ENCODE data around the gene PPP2R5A. TPM values are rescaled to one million over a fixed set of nuclear protein-coding genes. Genes with fewer than 3 reads are reported as not detected.
A peak's percentile ranks its signal among the peaks of the same experiment; 100 is the strongest.

The PPP2R5A gene
- total and polyA plus RNA-seq, 2 of the 13 experiments (the other 11 are each of a cell fraction or from before 2014, with no cell fraction given) = 22.0 to 31.4 TPM

DNA sequence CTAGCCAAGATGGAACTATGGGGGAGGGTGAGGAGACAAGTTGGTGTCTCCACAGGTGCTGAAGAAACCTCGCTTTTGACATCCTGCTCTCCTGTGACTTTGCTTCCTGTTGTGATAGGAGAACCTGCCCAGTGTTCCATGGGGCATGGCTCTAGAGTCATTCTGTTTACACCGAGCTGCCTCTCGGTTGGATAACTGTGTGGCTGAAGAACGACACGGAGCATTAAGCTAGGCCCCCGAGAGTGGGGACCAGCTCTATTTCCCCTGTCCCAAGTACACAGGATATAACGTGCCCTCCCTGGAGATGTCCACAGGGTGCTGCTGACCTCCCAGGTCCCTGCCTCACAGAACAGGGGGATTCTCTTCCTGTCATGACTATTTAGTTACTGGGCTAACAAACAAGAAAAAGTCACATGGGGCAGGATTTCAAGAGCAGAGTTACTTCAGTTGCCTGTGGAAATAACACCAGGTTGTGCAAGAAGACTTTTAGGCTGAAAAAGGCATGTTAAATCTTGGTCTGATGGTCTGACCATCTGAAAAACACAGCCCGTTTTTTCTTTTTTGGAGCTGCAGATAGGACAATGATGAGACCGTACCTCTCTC lies 29.4 kb upstream of the PPP2R5A start (continued):
- TF ChIP-seq, protein P1, sequence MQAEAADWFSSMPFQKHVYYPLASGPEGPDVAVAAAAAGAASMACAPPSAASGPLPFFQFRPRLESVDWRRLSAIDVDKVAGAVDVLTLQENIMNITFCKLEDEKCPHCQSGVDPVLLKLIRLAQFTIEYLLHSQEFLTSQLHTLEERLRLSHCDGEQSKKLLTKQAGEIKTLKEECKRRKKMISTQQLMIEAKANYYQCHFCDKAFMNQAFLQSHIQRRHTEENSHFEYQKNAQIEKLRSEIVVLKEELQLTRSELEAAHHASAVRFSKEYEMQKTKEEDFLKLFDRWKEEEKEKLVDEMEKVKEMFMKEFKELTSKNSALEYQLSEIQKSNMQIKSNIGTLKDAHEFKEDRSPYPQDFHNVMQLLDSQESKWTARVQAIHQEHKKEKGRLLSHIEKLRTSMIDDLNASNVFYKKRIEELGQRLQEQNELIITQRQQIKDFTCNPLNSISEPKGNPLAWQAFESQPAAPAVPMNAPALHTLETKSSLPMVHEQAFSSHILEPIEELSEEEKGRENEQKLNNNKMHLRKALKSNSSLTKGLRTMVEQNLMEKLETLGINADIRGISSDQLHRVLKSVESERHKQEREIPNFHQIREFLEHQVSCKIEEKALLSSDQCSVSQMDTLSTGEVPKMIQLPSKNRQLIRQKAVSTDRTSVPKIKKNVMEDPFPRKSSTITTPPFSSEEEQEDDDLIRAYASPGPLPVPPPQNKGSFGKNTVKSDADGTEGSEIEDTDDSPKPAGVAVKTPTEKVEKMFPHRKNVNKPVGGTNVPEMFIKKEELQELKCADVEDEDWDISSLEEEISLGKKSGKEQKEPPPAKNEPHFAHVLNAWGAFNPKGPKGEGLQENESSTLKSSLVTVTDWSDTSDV (CRISPR knock-in tag; IDR thresholded peaks at IDR 0.05) = no peak
- TF ChIP-seq, protein P2, sequence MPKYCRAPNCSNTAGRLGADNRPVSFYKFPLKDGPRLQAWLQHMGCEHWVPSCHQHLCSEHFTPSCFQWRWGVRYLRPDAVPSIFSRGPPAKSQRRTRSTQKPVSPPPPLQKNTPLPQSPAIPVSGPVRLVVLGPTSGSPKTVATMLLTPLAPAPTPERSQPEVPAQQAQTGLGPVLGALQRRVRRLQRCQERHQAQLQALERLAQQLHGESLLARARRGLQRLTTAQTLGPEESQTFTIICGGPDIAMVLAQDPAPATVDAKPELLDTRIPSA (CRISPR knock-in tag; IDR thresholded peaks at IDR 0.05; ENCODE audit: borderline replicate concordance) = no peak
- TF ChIP-seq ZNF12 (CRISPR knock-in tag; IDR thresholded peaks at IDR 0.05) (no peak), BRCA1 (CRISPR knock-in tag; IDR thresholded peaks at IDR 0.05) (no peak), RCOR2 (CRISPR knock-in tag; IDR thresholded peaks at IDR 0.05) (0 out of 2 replicates have a peak, but pooled peaks have one; percentile 16), POLR2AphosphoS2 (IDR thresholded peaks at IDR 0.05; ENCODE audit: low read depth, low read length) (no peak), KAT8 (CRISPR knock-in tag; IDR thresholded peaks at IDR 0.05) (no peak; the same call in none of the 2 replicates), ERF (CRISPR knock-in tag; IDR thresholded peaks at IDR 0.05) (0 out of 2 replicates have a peak, but pooled peaks have one; percentile 48), ZNF296 (CRISPR knock-in tag; conservative IDR thresholded peaks at IDR 0.05) (no peak), TRIM24 (CRISPR knock-in tag; IDR thresholded peaks at IDR 0.05) (no peak), ZNF781 (CRISPR knock-in tag; IDR thresholded peaks at IDR 0.05; ENCODE audit: borderline replicate concordance, not compliant biosample characterization) (no peak), ZFY (CRISPR knock-in tag; IDR thresholded peaks at IDR 0.05) (no peak), ADNP (CRISPR knock-in tag; IDR thresholded peaks at IDR 0.05) (no peak), PCBP2 (optimal IDR thresholded peaks at IDR 0.05; ENCODE audit: low read depth, low read length, poor library complexity, severe bottlenecking) (no peak)
- TF ChIP-seq, protein P3, sequence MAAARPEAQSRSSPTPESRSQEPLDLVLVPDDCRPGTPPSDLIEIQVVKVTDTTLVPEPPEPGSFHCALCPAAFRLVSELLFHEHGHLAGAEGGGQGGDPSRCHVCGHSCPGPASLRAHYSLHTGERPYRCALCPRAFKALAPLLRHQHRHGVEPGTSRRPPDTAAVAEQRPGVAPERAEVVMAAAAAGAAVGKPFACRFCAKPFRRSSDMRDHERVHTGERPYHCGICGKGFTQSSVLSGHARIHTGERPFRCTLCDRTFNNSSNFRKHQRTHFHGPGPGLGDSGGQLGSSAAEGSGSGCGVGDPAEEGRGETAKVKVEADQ (CRISPR knock-in tag; IDR thresholded peaks at IDR 0.05; ENCODE audit: borderline replicate concordance) = no peak
- TF ChIP-seq, protein P4, sequence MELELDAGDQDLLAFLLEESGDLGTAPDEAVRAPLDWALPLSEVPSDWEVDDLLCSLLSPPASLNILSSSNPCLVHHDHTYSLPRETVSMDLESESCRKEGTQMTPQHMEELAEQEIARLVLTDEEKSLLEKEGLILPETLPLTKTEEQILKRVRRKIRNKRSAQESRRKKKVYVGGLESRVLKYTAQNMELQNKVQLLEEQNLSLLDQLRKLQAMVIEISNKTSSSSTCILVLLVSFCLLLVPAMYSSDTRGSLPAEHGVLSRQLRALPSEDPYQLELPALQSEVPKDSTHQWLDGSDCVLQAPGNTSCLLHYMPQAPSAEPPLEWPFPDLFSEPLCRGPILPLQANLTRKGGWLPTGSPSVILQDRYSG (CRISPR knock-in tag; IDR thresholded peaks at IDR 0.05) = no peak
- TF ChIP-seq, protein P5, sequence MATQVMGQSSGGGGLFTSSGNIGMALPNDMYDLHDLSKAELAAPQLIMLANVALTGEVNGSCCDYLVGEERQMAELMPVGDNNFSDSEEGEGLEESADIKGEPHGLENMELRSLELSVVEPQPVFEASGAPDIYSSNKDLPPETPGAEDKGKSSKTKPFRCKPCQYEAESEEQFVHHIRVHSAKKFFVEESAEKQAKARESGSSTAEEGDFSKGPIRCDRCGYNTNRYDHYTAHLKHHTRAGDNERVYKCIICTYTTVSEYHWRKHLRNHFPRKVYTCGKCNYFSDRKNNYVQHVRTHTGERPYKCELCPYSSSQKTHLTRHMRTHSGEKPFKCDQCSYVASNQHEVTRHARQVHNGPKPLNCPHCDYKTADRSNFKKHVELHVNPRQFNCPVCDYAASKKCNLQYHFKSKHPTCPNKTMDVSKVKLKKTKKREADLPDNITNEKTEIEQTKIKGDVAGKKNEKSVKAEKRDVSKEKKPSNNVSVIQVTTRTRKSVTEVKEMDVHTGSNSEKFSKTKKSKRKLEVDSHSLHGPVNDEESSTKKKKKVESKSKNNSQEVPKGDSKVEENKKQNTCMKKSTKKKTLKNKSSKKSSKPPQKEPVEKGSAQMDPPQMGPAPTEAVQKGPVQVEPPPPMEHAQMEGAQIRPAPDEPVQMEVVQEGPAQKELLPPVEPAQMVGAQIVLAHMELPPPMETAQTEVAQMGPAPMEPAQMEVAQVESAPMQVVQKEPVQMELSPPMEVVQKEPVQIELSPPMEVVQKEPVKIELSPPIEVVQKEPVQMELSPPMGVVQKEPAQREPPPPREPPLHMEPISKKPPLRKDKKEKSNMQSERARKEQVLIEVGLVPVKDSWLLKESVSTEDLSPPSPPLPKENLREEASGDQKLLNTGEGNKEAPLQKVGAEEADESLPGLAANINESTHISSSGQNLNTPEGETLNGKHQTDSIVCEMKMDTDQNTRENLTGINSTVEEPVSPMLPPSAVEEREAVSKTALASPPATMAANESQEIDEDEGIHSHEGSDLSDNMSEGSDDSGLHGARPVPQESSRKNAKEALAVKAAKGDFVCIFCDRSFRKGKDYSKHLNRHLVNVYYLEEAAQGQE (IDR thresholded peaks at IDR 0.05; ENCODE audit: borderline replicate concordance in 1 of 2, low read depth in 1 of 2, low read length in 2 of 2) = 0 out of 4 replicates have a peak, but pooled peaks of 1 of the 2 experiments have one; percentile 32
- TF ChIP-seq, protein P6, sequence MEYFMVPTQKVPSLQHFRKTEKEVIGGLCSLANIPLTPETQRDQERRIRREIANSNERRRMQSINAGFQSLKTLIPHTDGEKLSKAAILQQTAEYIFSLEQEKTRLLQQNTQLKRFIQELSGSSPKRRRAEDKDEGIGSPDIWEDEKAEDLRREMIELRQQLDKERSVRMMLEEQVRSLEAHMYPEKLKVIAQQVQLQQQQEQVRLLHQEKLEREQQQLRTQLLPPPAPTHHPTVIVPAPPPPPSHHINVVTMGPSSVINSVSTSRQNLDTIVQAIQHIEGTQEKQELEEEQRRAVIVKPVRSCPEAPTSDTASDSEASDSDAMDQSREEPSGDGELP (IDR thresholded peaks at IDR 0.05; ENCODE audit: borderline replicate concordance, low read depth) = 0 out of 2 replicates have a peak, but pooled peaks have one; percentile 25

All from HepG2 (cell line).